Measurements from ENCODE around the gene BCL2L1. TPM values are rescaled to one million over a fixed set of nuclear protein-coding genes. Genes with fewer than 3 reads are reported as not detected.
A peak's percentile ranks its signal among the peaks of the same experiment; 100 is the strongest.

Gene BCL2L1
- total RNA-seq, 2 donors from 2014 or later: 96.2 to 103 TPM

GRCh38 chr20:31663524-31663837 lies 59.2 kb downstream of the BCL2L1 start:
- H3K27me3 ChIP-seq: no peaks in the 10 kb centered on the region
- peaks cover 60% of the 10 kb centered on the region for H3K4me1 ChIP-seq
- H3K27ac ChIP-seq: peak overlapping the region; percentile 41 to 72 (median 69)
- TF ChIP-seq CTCF (IDR thresholded peaks at IDR 0.05) (no peak), POLR2A (IDR thresholded peaks at IDR 0.05) (no peak)
- WGBS, 2 donors: 79 to 94% methylated on average over 2 of the region's 2 CpGs
- no peaks in the 10 kb centered on the region for H3K9me3 ChIP-seq
- DNase-seq (no peak), ATAC-seq (no peak)
- no peak overlapping the region for H3K4me3 ChIP-seq
- H3K36me3 ChIP-seq (replicated peaks in 1 of 2; ENCODE audit: insufficient read depth in 1 of 2, low read depth in 2 of 2): peaks cover 0 to 6% of the 10 kb centered on the region in 2 donors
- intact Hi-C loops (cut with DNase I): loop anchor here (5.0 kb wide), 1 partner anchor 64 kb away; no protein-coding TSS in a partner anchor

- intact Hi-C loops (cut with DNase I): loop anchor here (5.0 kb wide), 1 partner anchor 65 kb away; no protein-coding TSS in a partner anchor
- ATAC-seq (no peak), DNase-seq (no peak)
- Histone ChIP-seq H3K27me3 (no peaks in the 10 kb centered on the region), H3K4me3 (no peak overlapping the region), H3K36me3 (replicated peaks in 1 of 2; ENCODE audit: insufficient read depth in 1 of 2, low read depth in 2 of 2) (peaks cover 0 to 6% of the 10 kb centered on the region in 2 donors), H3K4me1 (peaks cover 49% of the 10 kb centered on the region), H3K9me3 (no peaks in the 10 kb centered on the region), H3K27ac (peak overlapping the region; percentile 55 to 58 (median 58))
- WGBS, 2 donors: 73 to 82% methylated on average over 6 of the region's 6 CpGs
- TF ChIP-seq CTCF (IDR thresholded peaks at IDR 0.05): no peak
- no peak for TF ChIP-seq POLR2A (IDR thresholded peaks at IDR 0.05)
These were observed 60.3 kb downstream of the BCL2L1 start for GRCh38 chr20:31662372-31662854.

GRCh38 chr20:31661625-31662371 lies 60.9 kb downstream of the BCL2L1 start:
- H3K36me3 ChIP-seq (replicated peaks in 1 of 2; ENCODE audit: insufficient read depth in 1 of 2, low read depth in 2 of 2): peaks cover 0 to 6% of the 10 kb centered on the region in 2 donors
- H3K27me3 ChIP-seq: no peaks in the 10 kb centered on the region
- 6 to 20% methylated on average over 10 to 30 of the region's 31 CpGs for WGBS, 2 donors
- peak in 2 of 3 donors; percentile 44 to 49 for TF ChIP-seq POLR2A (IDR thresholded peaks at IDR 0.05)
- TF ChIP-seq CTCF (IDR thresholded peaks at IDR 0.05): peak; percentile 66 to 85 (median 71)
- no peaks in the 10 kb centered on the region for H3K9me3 ChIP-seq
- DNase-seq (peak; percentile 83 to 88 (median 86)), ATAC-seq (peak; percentile 94)
- peak overlapping the region; percentile 55 to 58 (median 58) for H3K27ac ChIP-seq
- no peak overlapping the region for H3K4me3 ChIP-seq
- intact Hi-C loops (cut with DNase I): loop anchor here (5.0 kb wide), 1 partner anchor 66 kb away; no protein-coding TSS in a partner anchor
- H3K4me1 ChIP-seq: peaks cover 43% of the 10 kb centered on the region

- H3K4me1 ChIP-seq: no peaks in the 10 kb centered on the region
- DNase-seq: no peak
- intact Hi-C loops (cut with DNase I): no loop called here
- no peaks in the 10 kb centered on the region for H3K36me3 ChIP-seq (replicated peaks in 1 of 2; ENCODE audit: insufficient read depth in 1 of 2, low read depth in 2 of 2)
- TF ChIP-seq POLR2A (IDR thresholded peaks at IDR 0.05) (no peak), CTCF (IDR thresholded peaks at IDR 0.05) (no peak)
- no peak overlapping the region for H3K27ac ChIP-seq
- no peaks in the 10 kb centered on the region for H3K27me3 ChIP-seq
- H3K4me3 ChIP-seq: no peak overlapping the region
- WGBS, 2 donors: 63 to 64% methylated on average over 5 of the region's 5 CpGs
- no peaks in the 10 kb centered on the region for H3K9me3 ChIP-seq
- ATAC-seq: no peak
These were observed 68.1 kb downstream of the BCL2L1 start for GRCh38 chr20:31654534-31654933.

All from body of pancreas (tissue), 4 donors.